K562 (cell line): ENCODE data around the gene TENM3. TPM values are rescaled to one million over a fixed set of nuclear protein-coding genes. Genes with fewer than 3 reads are reported as not detected.

ENCODE experiments used
- ATAC-seq: fragments of 200-7000 bp; cut with Tn5 transposase; 3 replicates; pipeline ENCODE4 v1.9.1; 2020; ENCODE audit warnings: moderate library complexity
- BruUV-seq: library from RNA; stranded (reverse); fragments of 400-500 nt; replicated peaks from 2 replicates; lab custom pipeline; 2021; lab: Mats Ljungman, UMichigan
- CTCF ChIA-PET: fragments of 300-600 bp; formaldehyde crosslinking; extraction: SDS; loops from one replicate; lab custom pipeline; 2021; ENCODE audit warnings: low intra/inter-chr PET ratio; lab: Yijun Ruan, JAX
- POLR2A ChIA-PET: fragments of 300-600, 350-650 bp; sonication (Branson Sonifier 250); formaldehyde crosslinking; extraction: SDS; loops from one replicate; lab custom pipeline; 2021; ENCODE audit warnings: antibody characterized with exemption, inconsistent platforms; lab: Yijun Ruan, JAX
- DNase-seq, 4 experiments: peaks; one replicate each; pipeline versions ENCODE4 v3.0.0 to v3.0.0-alpha.2; 2011 to 2018; ENCODE audit warnings: low spot score in 3 of 4, mixed read lengths in 3 of 4; ENCODE audit errors: extremely low read depth in 1 of 4
- FAIRE-seq: peaks from 2 replicates; lab custom pipeline; 2011; peaks lifted over from hg19 to GRCh38; lab: Jason Lieb, UNC
- H2AFZ ChIP-seq: 2 replicates; pipeline ENCODE4 v1.6.0; 2011; ENCODE audit warnings: low read depth, low read length, control low read depth, inconsistent platforms
- H3K27ac ChIP-seq: fragments of 200-600 bp; 3 replicates; pipeline ENCODE4 v1.8.0; 2011; ENCODE audit warnings: low read depth, mild to moderate bottlenecking, control low read depth, inconsistent platforms, low read length, moderate library complexity, mixed read lengths; ENCODE audit errors: extremely low read depth
- H3K27me3 ChIP-seq, 2 experiments: fragments of 300-600 bp in 1 of 2; 2 replicates in 1 of 2; 3 replicates in 1 of 2; pipeline versions ENCODE4 v1.6.0 to v1.8.0; 2011; ENCODE audit warnings: inconsistent platforms in 2 of 2, low read length in 2 of 2, mild to moderate bottlenecking in 1 of 2, mixed read lengths in 1 of 2, moderate library complexity in 1 of 2; ENCODE audit not compliant: control insufficient read depth in 2 of 2, insufficient read depth in 2 of 2
- H3K36me3 ChIP-seq: fragments of 300-600 bp; 3 replicates; pipeline ENCODE4 v1.8.0; 2011; ENCODE audit warnings: mild to moderate bottlenecking, low read length, inconsistent platforms; ENCODE audit not compliant: control insufficient read depth, insufficient read depth
- H3K4me1 ChIP-seq, 2 experiments: fragments of 200-600 bp in 1 of 2; replicated peaks in 1 of 2; 2 replicates in 1 of 2; 3 replicates in 1 of 2; pipeline versions ENCODE4 v1.5.1 to v1.8.0; 2011; ENCODE audit warnings: inconsistent platforms in 2 of 2, low read length in 2 of 2, mild to moderate bottlenecking in 1 of 2, mixed read lengths in 1 of 2, moderate library complexity in 1 of 2; ENCODE audit not compliant: control insufficient read depth in 2 of 2, insufficient read depth in 2 of 2
- H3K4me2 ChIP-seq: 2 replicates; pipeline ENCODE4 v1.6.1; 2011; ENCODE audit warnings: low read length, control low read depth, inconsistent platforms, mixed read lengths; ENCODE audit not compliant: insufficient read depth
- H3K4me3 ChIP-seq: fragments of 200-600 bp; sonication (generic), shearing (Covaris generic); 2 replicates; pipeline ENCODE4 v1.5.1; 2016; ENCODE audit warnings: control low read depth, inconsistent platforms
- H3K79me2 ChIP-seq: fragments of 200-600 bp; 3 replicates; pipeline ENCODE4 v1.8.0; 2011; ENCODE audit warnings: low read length, inconsistent platforms; ENCODE audit not compliant: control insufficient read depth, insufficient read depth
- H3K9ac ChIP-seq, 2 experiments: 2 replicates each; pipeline versions ENCODE4 v1.6.0 to v1.6.1; 2011; ENCODE audit warnings: low read depth in 2 of 2, low read length in 2 of 2, control low read depth in 1 of 2, inconsistent platforms in 1 of 2, mild to moderate bottlenecking in 1 of 2, mixed read lengths in 1 of 2; ENCODE audit not compliant: insufficient read depth in 1 of 2
- H3K9me1 ChIP-seq: one replicate; pipeline ENCODE4 v1.6.0; 2011; ENCODE audit warnings: inconsistent platforms, mild to moderate bottlenecking, low read length, moderate library complexity; ENCODE audit not compliant: control insufficient read depth, insufficient read depth
- H3K9me3 ChIP-seq: replicated peaks from 2 replicates; pipeline ENCODE4 v1.5.1; 2011; ENCODE audit warnings: low read depth, low read length, inconsistent platforms; ENCODE audit not compliant: control insufficient read depth, insufficient read depth
- H4K20me1 ChIP-seq: replicated peaks from 2 replicates; pipeline ENCODE4 v1.6.1; 2011; ENCODE audit warnings: low read length, inconsistent platforms, mixed read lengths; ENCODE audit not compliant: control insufficient read depth, insufficient read depth
- CBFB ChIP-seq: sonication (generic); formaldehyde crosslinking; IDR thresholded peaks from 2 replicates; pipeline ENCODE4 v1.4.0; 2020; ENCODE audit warnings: mild to moderate bottlenecking, missing genetic modification reagents
- GATAD2B ChIP-seq: fragments of 450-650 bp; IDR thresholded peaks from 2 replicates; pipeline ENCODE4 v1.6.1; 2017; ENCODE audit warnings: mild to moderate bottlenecking, borderline replicate concordance
- TCFL5 ChIP-seq: fragments of 250-450 bp; sonication (Bioruptor Pico); conservative IDR thresholded peaks from 2 replicates; pipeline ENCODE4 v1.6.1; 2021; ENCODE audit warnings: mild to moderate bottlenecking, moderate library complexity, matching md5 sums
- TEAD2 ChIP-seq: fragments of 450-650 bp; IDR thresholded peaks from 2 replicates; pipeline ENCODE4 v1.6.1; 2016; ENCODE audit warnings: missing genetic modification characterization, control low read depth, missing compliant biosample characterization
- ZNF407 ChIP-seq: fragments of 450-650 bp; IDR thresholded peaks from 2 replicates; pipeline ENCODE4 v1.6.1; 2016; ENCODE audit warnings: low read depth
- WGBS: fragments of 100-300 bp; shearing (Covaris generic); methylation state at CpG from one replicate; pipeline ENCODE4 v1.1.6; 2016; ENCODE audit warnings: low coverage, mixed read lengths; ENCODE audit not compliant: insufficient coverage; ENCODE audit errors: missing lambda C conversion rate; 5-methylcytosine and 5-hydroxymethylcytosine counted together
- in situ Hi-C: fragments of 300-500 bp; cut with MboI; formaldehyde crosslinking; loops from 4 replicates; pipeline ENCODE4 v1.15.0; 2018; ENCODE audit warnings: inconsistent platforms, mixed read lengths
- intact Hi-C: fragments of 100-400 bp; cut with micrococcal nuclease; formaldehyde crosslinking; loops from 2 replicates; pipeline ENCODE4 v1.14.2; 2022
- polyA plus RNA-seq, 8 experiments: library from polyadenylated mRNA; depleted of rRNA in 4 of 8; stranded (reverse) in 5 of 8; unstranded in 3 of 8; fragments of >200 nt; fragmentation: Nextera tagmentation in 2 of 8; fragmentation: Illumina TruSeq in 1 of 8; extraction: Ambion mirVana in 2 of 8; extraction: Trizol in 1 of 8; gene quantifications; 2 replicates each; pipeline versions ENCODE4 v1.2.1 to v1.2.3, GENCODE V29; 2011 to 2014; ENCODE audit warnings: inconsistent platforms in 1 of 8, missing spikeins in 1 of 8
- total RNA-seq, 7 experiments: library from RNA; depleted of rRNA in 6 of 7; stranded (reverse); fragments of >200 nt in 6 of 7; fragmentation: Illumina TruSeq in 2 of 7; extraction: Trizol in 2 of 7; gene quantifications; 2 replicates each; pipeline versions ENCODE4 v1.2.1 to v1.2.3, GENCODE V29; 2011 to 2021; ENCODE audit warnings: low replicate concordance in 1 of 7
- TF ChIP-seq, protein P1 (sequence below): sonication (generic); formaldehyde crosslinking; IDR thresholded peaks from 2 replicates; pipeline ENCODE4 v1.8.0; 2022; ENCODE audit warnings: mild to moderate bottlenecking, missing genetic modification reagents, borderline replicate concordance
- TF ChIP-seq, protein P2 (sequence below): fragments of 450-650 bp; formaldehyde crosslinking; IDR thresholded peaks from 2 replicates; pipeline ENCODE4 v1.4.0; 2020; ENCODE audit warnings: mild to moderate bottlenecking, moderate library complexity

The TENM3 gene
- total and polyA plus RNA-seq, 9 of the 15 experiments (the other 6 are each of a cell fraction or from before 2014, with no cell fraction given), result 0.01 to 0.02 TPM; not detected in 7

- TF ChIP-seq, protein P1, sequence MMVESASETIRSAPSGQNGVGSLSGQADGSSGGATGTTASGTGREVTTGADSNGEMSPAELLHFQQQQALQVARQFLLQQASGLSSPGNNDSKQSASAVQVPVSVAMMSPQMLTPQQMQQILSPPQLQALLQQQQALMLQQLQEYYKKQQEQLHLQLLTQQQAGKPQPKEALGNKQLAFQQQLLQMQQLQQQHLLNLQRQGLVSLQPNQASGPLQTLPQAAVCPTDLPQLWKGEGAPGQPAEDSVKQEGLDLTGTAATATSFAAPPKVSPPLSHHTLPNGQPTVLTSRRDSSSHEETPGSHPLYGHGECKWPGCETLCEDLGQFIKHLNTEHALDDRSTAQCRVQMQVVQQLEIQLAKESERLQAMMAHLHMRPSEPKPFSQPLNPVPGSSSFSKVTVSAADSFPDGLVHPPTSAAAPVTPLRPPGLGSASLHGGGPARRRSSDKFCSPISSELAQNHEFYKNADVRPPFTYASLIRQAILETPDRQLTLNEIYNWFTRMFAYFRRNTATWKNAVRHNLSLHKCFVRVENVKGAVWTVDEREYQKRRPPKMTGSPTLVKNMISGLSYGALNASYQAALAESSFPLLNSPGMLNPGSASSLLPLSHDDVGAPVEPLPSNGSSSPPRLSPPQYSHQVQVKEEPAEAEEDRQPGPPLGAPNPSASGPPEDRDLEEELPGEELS (CRISPR knock-in tag), result no peak
Observed at GRCh38 chr4:182803235-182803634, 560.0 kb downstream of the TENM3 start (continued).

DNA sequence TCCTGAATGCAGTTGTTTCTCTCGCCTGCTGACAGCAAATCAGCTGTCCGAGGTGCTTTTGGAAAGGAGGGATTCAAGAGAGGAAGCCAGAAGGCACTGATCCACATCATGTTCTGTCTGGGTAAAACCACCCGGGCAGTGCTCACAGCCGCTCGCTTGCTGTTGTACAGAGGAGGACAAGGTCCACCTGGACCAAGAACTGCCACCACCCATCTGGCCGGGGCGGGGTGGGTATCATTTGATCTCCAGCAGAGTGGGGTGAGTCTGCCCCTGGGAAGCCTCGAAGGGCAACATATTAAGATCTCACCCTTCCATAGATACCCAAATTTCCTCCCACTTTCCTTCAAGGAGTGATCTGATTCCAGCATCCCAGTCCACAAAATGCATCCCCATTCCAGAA, 560.9 kb downstream of the TENM3 start:
- Histone ChIP-seq H3K9me1 (no peaks in the 10 kb centered on the region), H3K9me3 (no peaks in the 10 kb centered on the region; the same call in 1 of the 2 replicates), H3K4me3 (no peak overlapping the region), H3K27ac (no peak overlapping the region), H3K36me3 (no peaks in the 10 kb centered on the region), H3K9ac (no peak overlapping the region), H3K4me1 (peaks cover 0 to 24% of the 10 kb centered on the region in 2 experiments; a peak in 3 of 5 replicates), H4K20me1 (no peaks in the 10 kb centered on the region), H3K79me2 (no peaks in the 10 kb centered on the region), H3K27me3 (peaks cover 15 to 47% of the 10 kb centered on the region in 2 experiments; a peak in 3 of 5 replicates), H3K4me2 (no peak overlapping the region), H2AFZ (no peak overlapping the region)
- no peak for DNase-seq
- in situ Hi-C loops (no loop called here), intact Hi-C loops (loop anchor here (10.0 kb wide), 2 partner anchors 149 to 461 kb away; no protein-coding TSS in a partner anchor)
- CTCF ChIA-PET, result interaction anchor here (0.8 kb wide), 1 partner anchor 1661 kb away, joined by 3 read pairs; no protein-coding TSS in a partner anchor
- no peak for ATAC-seq
- FAIRE-seq, result no peak
- no TSS peak for BruUV-seq
- 0% methylated on average over 7 of the region's 8 CpGs for WGBS
- POLR2A ChIA-PET, result no interaction called here
- TF ChIP-seq CBFB (CRISPR knock-in tag) (no peak), TEAD2 (tag) (no peak), GATAD2B (no peak), TCFL5 (CRISPR knock-in tag) (no peak), ZNF407 (no peak)
- TF ChIP-seq, protein P2, sequence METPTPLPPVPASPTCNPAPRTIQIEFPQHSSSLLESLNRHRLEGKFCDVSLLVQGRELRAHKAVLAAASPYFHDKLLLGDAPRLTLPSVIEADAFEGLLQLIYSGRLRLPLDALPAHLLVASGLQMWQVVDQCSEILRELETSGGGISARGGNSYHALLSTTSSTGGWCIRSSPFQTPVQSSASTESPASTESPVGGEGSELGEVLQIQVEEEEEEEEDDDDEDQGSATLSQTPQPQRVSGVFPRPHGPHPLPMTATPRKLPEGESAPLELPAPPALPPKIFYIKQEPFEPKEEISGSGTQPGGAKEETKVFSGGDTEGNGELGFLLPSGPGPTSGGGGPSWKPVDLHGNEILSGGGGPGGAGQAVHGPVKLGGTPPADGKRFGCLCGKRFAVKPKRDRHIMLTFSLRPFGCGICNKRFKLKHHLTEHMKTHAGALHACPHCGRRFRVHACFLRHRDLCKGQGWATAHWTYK (CRISPR knock-in tag), result no peak
